Hematopoietic multipotent progenitor cell treated with erythropoietin and hydrocortisone succinate and interleukin-3 and kit ligand, for 17 days (in vitro differentiated cells): ENCODE measurements around the gene SNCAIP.

Source experiments
- DNase-seq: peaks from one replicate; pipeline ENCODE4 v3.0.0-alpha.2; 2015; ENCODE audit warnings: low spot score

SNCAIP gene

GRCh38 chr5:122311961-122312590 lies at the start of gene SNCAIP:
Gene SNCAIP, plus strand, starts transcription at chr5:122312237. Its CDS starts 78,898 bp downstream, at chr5:122391135.
- DNase-seq, result no peak

- DNase-seq, result no peak
Measured at GRCh38 chr5:122263352-122264030, 48.5 kb upstream of the SNCAIP start.

GRCh38 chr5:122264610-122265009 lies 47.4 kb upstream of the SNCAIP start:
- DNase-seq, result no peak

GRCh38 chr5:122267185-122267584 lies 44.9 kb upstream of the SNCAIP start:
- no peak for DNase-seq

- no peak for DNase-seq
Measured at GRCh38 chr5:122273696-122274095, 38.3 kb upstream of the SNCAIP start.

- DNase-seq, result no peak
Measured at GRCh38 chr5:122283592-122283991, 28.4 kb upstream of the SNCAIP start.

GRCh38 chr5:122286541-122286940 lies 25.5 kb upstream of the SNCAIP start:
- DNase-seq, result no peak

- DNase-seq, result no peak
Measured at GRCh38 chr5:122287101-122287500, 24.9 kb upstream of the SNCAIP start.

- DNase-seq, result no peak
Measured at GRCh38 chr5:122291000-122291901, 20.8 kb upstream of the SNCAIP start.

- DNase-seq, result no peak
Measured at GRCh38 chr5:122292332-122292731, 19.7 kb upstream of the SNCAIP start.

GRCh38 chr5:122295138-122295537 lies 16.9 kb upstream of the SNCAIP start:
- DNase-seq, result no peak

GRCh38 chr5:122296871-122297270 lies 15.2 kb upstream of the SNCAIP start:
- no peak for DNase-seq

GRCh38 chr5:122297587-122298298 lies 14.3 kb upstream of the SNCAIP start:
- DNase-seq, result no peak

GRCh38 chr5:122300374-122300773 lies 11.7 kb upstream of the SNCAIP start:
- DNase-seq, result no peak

GRCh38 chr5:122301016-122301415 lies 11.0 kb upstream of the SNCAIP start:
- DNase-seq, result no peak

GRCh38 chr5:122304471-122305215 lies 7.4 kb upstream of the SNCAIP start:
- DNase-seq, result no peak

- no peak for DNase-seq
Measured at GRCh38 chr5:122306461-122306860, 5.6 kb upstream of the SNCAIP start.

GRCh38 chr5:122310889-122311288 lies 1.1 kb upstream of the SNCAIP start:
- DNase-seq, result no peak

- DNase-seq, result no peak
Measured at GRCh38 chr5:122311497-122311960, 508 bp upstream of the SNCAIP start.

GRCh38 chr5:122312591-122313406 lies 762 bp downstream of the SNCAIP start:
- no peak for DNase-seq
